Erythroblast (primary cell): Measurements from ENCODE around the gene RASL10A.

Experiments used
- GATA1 ChIP-seq: IDR thresholded peaks from 2 replicates; pipeline ENCODE4 v1.6.1; 2011; ENCODE audit warnings: low read depth, mild to moderate bottlenecking, control low read depth, low read length, moderate library complexity
- POLR2A ChIP-seq: IDR thresholded peaks from 2 replicates; pipeline ENCODE4 v1.6.1; 2011; ENCODE audit warnings: mild to moderate bottlenecking, low read length

DNA sequence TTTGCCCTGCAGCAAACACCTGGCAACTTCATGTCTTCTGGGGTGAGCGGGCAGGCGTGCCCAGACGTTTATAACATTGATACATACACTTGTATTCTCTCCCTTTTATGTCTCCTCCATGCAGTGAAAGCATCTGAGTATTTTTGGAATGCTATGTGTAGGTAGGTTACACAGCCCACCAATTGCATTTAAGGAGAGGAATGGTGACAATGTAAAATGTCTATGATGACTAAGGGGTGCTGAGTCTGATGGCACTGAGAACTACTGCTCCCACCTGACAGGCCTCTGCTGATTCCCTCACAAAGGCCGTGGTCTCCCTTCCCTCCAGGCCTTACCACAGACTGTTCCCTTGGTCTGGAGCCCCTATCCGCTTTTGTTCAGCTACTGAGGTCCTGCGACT lies 22.9 kb upstream of the RASL10A start:
- TF ChIP-seq POLR2A (no peak), GATA1 (no peak)
